Measurements from ENCODE around the gene TSPYL4. TPM values are rescaled to one million over a fixed set of nuclear protein-coding genes. Genes with fewer than 3 reads are reported as not detected.

TSPYL4 gene
- total and polyA plus RNA-seq, 2 donors (not counting 3 experiments of a cell fraction or from before 2014, with no cell fraction given): 24.5 to 43.1 TPM

- H3K79me2 ChIP-seq (ENCODE audit: control insufficient read depth, insufficient read depth, low read length): no peaks in the 10 kb centered on the region
- intact Hi-C loops (cut with micrococcal nuclease) (loop anchor here (5.0 kb wide), 2 partner anchors 298 to 433 kb away; partner anchors contain the start of gene CALHM5), dilution Hi-C loops (cut with MboI; ENCODE audit: extremely low pct_ligation_motif_present, low sequenced_read_pairs) (no loop called here)
- no peak for DNase-seq (ENCODE audit: low read depth, low spot score)
- no peak for FAIRE-seq
- H4K20me1 ChIP-seq (replicated peaks; ENCODE audit: control insufficient read depth, extremely low read depth, insufficient read depth, low read length): no peaks in the 10 kb centered on the region
- ChIA-PET CTCF (interaction anchor here (0.9 to 5.0 kb wide), 4 partner anchors 55 to 347 kb away, joined by 3 to 170 read pairs (median 4); no protein-coding TSS in a partner anchor), POLR2A (no interaction called here)
- no peaks in the 10 kb centered on the region for H3K27me3 ChIP-seq (ENCODE audit: control insufficient read depth in 2 of 2, insufficient read depth in 2 of 2, low read length in 2 of 2)
- H2AFZ ChIP-seq (ENCODE audit: low read depth, low read length): no peak overlapping the region
- BruUV-seq (replicated peaks): no TSS peak
- H3K4me1 ChIP-seq (ENCODE audit: control insufficient read depth, extremely low read depth, insufficient read depth, low read length): peaks cover 3% of the 10 kb centered on the region
- H3K4me3 ChIP-seq (replicated peaks in 1 of 3; ENCODE audit: insufficient read depth in 1 of 3, low read depth in 1 of 3, low read length in 3 of 3): no peak overlapping the region
- H3K9ac ChIP-seq (replicated peaks; ENCODE audit: extremely low read depth, insufficient read depth, low read length): no peak overlapping the region
- H3K36me3 ChIP-seq (ENCODE audit: control insufficient read depth in 2 of 2, extremely low read depth in 1 of 2, insufficient read depth in 2 of 2, low read length in 2 of 2): no peaks in the 10 kb centered on the region
- H3K27ac ChIP-seq (ENCODE audit: insufficient read depth, low read depth, low read length): no peak overlapping the region
- TF ChIP-seq MYC (IDR thresholded peaks at IDR 0.05; ENCODE audit: low read depth, low read length) (no peak), GATA2 (IDR thresholded peaks at IDR 0.05; ENCODE audit: insufficient read depth, insufficient read length, low read depth, low read length) (no peak), JUN (IDR thresholded peaks at IDR 0.05; ENCODE audit: borderline replicate concordance, insufficient read depth, insufficient read length, low read depth) (no peak), MAX (IDR thresholded peaks at IDR 0.05; ENCODE audit: insufficient read depth, insufficient read length) (no peak), CTCF (IDR thresholded peaks at IDR 0.05; ENCODE audit: extremely low read depth in 1 of 2, insufficient read depth in 1 of 2, low read depth in 1 of 2, low read length in 2 of 2) (no peak), POLR2AphosphoS5 (IDR thresholded peaks at IDR 0.05; ENCODE audit: insufficient read depth, low read depth, low read length) (no peak), POLR2A (IDR thresholded peaks at IDR 0.05; ENCODE audit: low read depth, low read length) (no peak), EZH2 (IDR thresholded peaks at IDR 0.05; ENCODE audit: borderline replicate concordance, low read depth, low read length, severe bottlenecking) (no peak)
- H3K4me2 ChIP-seq (ENCODE audit: insufficient read depth, low read length): no peak overlapping the region
- no peaks in the 10 kb centered on the region for H3K9me1 ChIP-seq (replicated peaks; ENCODE audit: control insufficient read depth, extremely low read depth, insufficient read depth, low read length)
- no peaks in the 10 kb centered on the region for H3K9me3 ChIP-seq (replicated peaks; ENCODE audit: control insufficient read depth, insufficient read depth, low read length)
Measured at GRCh38 chr6:116214681-116215080, 39.2 kb downstream of the TSPYL4 start.

All from endothelial cell of umbilical vein (primary cell).